HCT116 (cell line): ENCODE results near the gene RPL19. TPM values are rescaled to one million over a fixed set of nuclear protein-coding genes. Genes with fewer than 3 reads are reported as not detected.

ENCODE experiments used
- ATAC-seq: fragments of 200-7000 bp; cut with Tn5 transposase; 2 replicates; pipeline ENCODE4 v1.9.1; 2020; ENCODE audit warnings: mild to moderate bottlenecking, moderate library complexity
- BruUV-seq: library from RNA; stranded (reverse); fragments of 400-500 nt; replicated peaks from 2 replicates; lab custom pipeline; 2021; lab: Mats Ljungman, UMichigan
- CTCF ChIA-PET: fragments of 300-600 bp; sonication (Branson Sonifier 250); formaldehyde crosslinking; loops from one replicate; lab custom pipeline; 2021; ENCODE audit warnings: antibody characterized with exemption; lab: Charles Lee
- POLR2A ChIA-PET: fragments of 300-600, 350-600 bp; sonication (Branson Sonifier 250); formaldehyde crosslinking; loops from one replicate; lab custom pipeline; 2021; ENCODE audit warnings: antibody characterized with exemption; lab: Charles Lee
- RAD21 ChIA-PET, 2 experiments: fragments of 300-600 bp; sonication (Branson Sonifier 250); formaldehyde crosslinking; loops; one replicate each; lab custom pipeline; 2023; ENCODE audit warnings: low total read pairs in 2 of 2; ENCODE audit not compliant: uncharacterized antibody in 2 of 2, unreplicated experiment in 2 of 2, low non-redundant PET in 1 of 2; lab: Charles Lee
- DNase-seq: peaks from one replicate; pipeline ENCODE4 v3.0.0-alpha.2; 2010; ENCODE audit warnings: low read depth, low spot score
- H2AFZ ChIP-seq: fragments of 200-600 bp; shearing (Covaris generic), sonication (generic); 2 replicates; pipeline ENCODE4 v1.6.1; 2017; ENCODE audit warnings: low read depth, mixed run types, mixed read lengths, antibody characterized with exemption, low read length; ENCODE audit not compliant: poor library complexity, severe bottlenecking
- H3K27ac ChIP-seq: 2 replicates; pipeline ENCODE4 v1.5.1; 2012; ENCODE audit warnings: low read depth, low read length
- H3K27me3 ChIP-seq: fragments of 200-600 bp; sonication (generic); 2 replicates; pipeline ENCODE4 v1.6.1; 2016; ENCODE audit warnings: mixed run types, low read length, mixed read lengths; ENCODE audit not compliant: insufficient read depth
- H3K36me3 ChIP-seq, 2 experiments: fragments of 200-500 bp in 1 of 2; fragments of 200-600 bp in 1 of 2; sonication (Bioruptor generic) in 1 of 2; sonication (generic) in 1 of 2; 2 replicates each; pipeline versions ENCODE4 v1.5.1 to v1.6.1; 2014 to 2016; ENCODE audit warnings: low read length in 2 of 2, inconsistent platforms in 1 of 2, mixed read lengths in 1 of 2, mixed run types in 1 of 2; ENCODE audit not compliant: insufficient read depth in 2 of 2, control insufficient read depth in 1 of 2
- H3K4me1 ChIP-seq, 2 experiments: fragments of 200-600 bp in 1 of 2; sonication (generic) in 1 of 2; 2 replicates each; pipeline versions ENCODE4 v1.5.1 to v1.6.1; 2012 to 2017; ENCODE audit warnings: low read length in 2 of 2, inconsistent platforms in 1 of 2, mild to moderate bottlenecking in 1 of 2, mixed read lengths in 1 of 2, mixed run types in 1 of 2, moderate library complexity in 1 of 2; ENCODE audit not compliant: insufficient read depth in 2 of 2, control insufficient read depth in 1 of 2
- H3K4me2 ChIP-seq: fragments of 200-600 bp; sonication (generic); 2 replicates; pipeline ENCODE4 v1.6.1; 2017; ENCODE audit warnings: mixed run types, low read length, mixed read lengths
- H3K4me3 ChIP-seq, 2 experiments: fragments of 200-600 bp in 1 of 2; sonication (generic) in 1 of 2; replicated peaks in 1 of 2; 2 replicates each; pipeline ENCODE4 v1.5.1; 2011 to 2016; ENCODE audit warnings: low read length in 2 of 2, control low read depth in 1 of 2, low read depth in 1 of 2, mild to moderate bottlenecking in 1 of 2, mixed read lengths in 1 of 2, mixed run types in 1 of 2
- H3K79me2 ChIP-seq: fragments of 200-600 bp; sonication (generic); 2 replicates; pipeline ENCODE4 v1.6.1; 2017; ENCODE audit warnings: mild to moderate bottlenecking, mixed run types, low read length, moderate library complexity, mixed read lengths; ENCODE audit not compliant: insufficient read depth
- H3K9ac ChIP-seq: fragments of 200-600 bp; sonication (generic); 2 replicates; pipeline ENCODE4 v1.6.1; 2016; ENCODE audit warnings: low read length, mixed read lengths
- H3K9me2 ChIP-seq: fragments of 200-600 bp; sonication (generic), shearing (Covaris generic); 2 replicates; pipeline ENCODE4 v1.6.1; 2017; ENCODE audit warnings: mixed run types, mild to moderate bottlenecking, moderate library complexity; ENCODE audit not compliant: insufficient read depth
- H3K9me3 ChIP-seq, 2 experiments: fragments of 200-500 bp in 1 of 2; fragments of 200-600 bp in 1 of 2; sonication (Bioruptor generic) in 1 of 2; sonication (generic) in 1 of 2; 2 replicates each; pipeline ENCODE4 v1.6.1; 2014 to 2017; ENCODE audit warnings: low read length in 2 of 2, mixed read lengths in 2 of 2, inconsistent platforms in 1 of 2, low read depth in 1 of 2, mild to moderate bottlenecking in 1 of 2, mixed run types in 1 of 2, moderate library complexity in 1 of 2; ENCODE audit not compliant: control insufficient read depth in 1 of 2, insufficient read depth in 1 of 2
- H4K20me1 ChIP-seq: fragments of 200-600 bp; sonication (generic), shearing (Covaris generic); 2 replicates; pipeline ENCODE4 v1.6.1; 2017; ENCODE audit warnings: mixed run types, mild to moderate bottlenecking, moderate library complexity; ENCODE audit not compliant: insufficient read depth
- CBX3 ChIP-seq: IDR thresholded peaks from 2 replicates; pipeline ENCODE4 v1.6.1; 2012; ENCODE audit warnings: low read depth
- EZH2 ChIP-seq: fragments of 200-600 bp; sonication (generic); IDR thresholded peaks from 2 replicates; pipeline ENCODE4 v1.6.1; 2017; ENCODE audit warnings: antibody characterized with exemption, mixed run types
- EZH2phosphoT487 ChIP-seq: fragments of 200-600 bp; IDR thresholded peaks from 2 replicates; pipeline ENCODE4 v1.6.1; 2018; ENCODE audit warnings: antibody characterized with exemption, borderline replicate concordance
- FOSL1 ChIP-seq: IDR thresholded peaks from 2 replicates; pipeline ENCODE4 v1.6.1; 2012; ENCODE audit warnings: low read depth
- RAD21 ChIP-seq: IDR thresholded peaks from 2 replicates; pipeline ENCODE4 v1.6.1; 2012; ENCODE audit warnings: low read depth, mild to moderate bottlenecking
- SRF ChIP-seq: IDR thresholded peaks from 2 replicates; pipeline ENCODE4 v1.6.1; 2012; ENCODE audit warnings: low read depth
- YY1 ChIP-seq: IDR thresholded peaks from 2 replicates; pipeline ENCODE4 v1.6.1; 2011; ENCODE audit warnings: low read length, low read depth, moderate library complexity, mild to moderate bottlenecking; ENCODE audit not compliant: insufficient replicate concordance; ENCODE audit errors: extremely low read depth
- ZFX ChIP-seq: fragments of 450-650 bp; IDR thresholded peaks from 2 replicates; pipeline ENCODE4 v1.6.1; 2017
- intact Hi-C: fragments of 100-400 bp; cut with micrococcal nuclease; formaldehyde crosslinking; loops from 2 replicates; pipeline ENCODE4 v1.10.0; 2022
- total RNA-seq: library from RNA; stranded (reverse); gene quantifications from one replicate; pipeline ENCODE4 v1.2.1, GENCODE V29; 2021; ENCODE audit not compliant: unreplicated experiment
- TF ChIP-seq, protein P1 (sequence below), 3 experiments: fragments of 200-600 bp in 1 of 3; sonication (generic) in 1 of 3; IDR thresholded peaks in 2 of 3; conservative IDR thresholded peaks in 1 of 3; 2 replicates each; pipeline ENCODE4 v1.5.1; 2012 to 2017; ENCODE audit warnings: low read depth in 2 of 3, low read length in 2 of 3, antibody characterized with exemption in 1 of 3, borderline replicate concordance in 1 of 3, control low read depth in 1 of 3, mild to moderate bottlenecking in 1 of 3, mixed read lengths in 1 of 3, mixed run types in 1 of 3, moderate library complexity in 1 of 3; ENCODE audit not compliant: insufficient read depth in 1 of 3
- TF ChIP-seq, protein P2 (sequence below): IDR thresholded peaks from 2 replicates; pipeline ENCODE4 v1.6.1; 2012

The RPL19 gene
- total RNA-seq, 1 experiment from 2014 or later: 2,276 TPM

DNA sequence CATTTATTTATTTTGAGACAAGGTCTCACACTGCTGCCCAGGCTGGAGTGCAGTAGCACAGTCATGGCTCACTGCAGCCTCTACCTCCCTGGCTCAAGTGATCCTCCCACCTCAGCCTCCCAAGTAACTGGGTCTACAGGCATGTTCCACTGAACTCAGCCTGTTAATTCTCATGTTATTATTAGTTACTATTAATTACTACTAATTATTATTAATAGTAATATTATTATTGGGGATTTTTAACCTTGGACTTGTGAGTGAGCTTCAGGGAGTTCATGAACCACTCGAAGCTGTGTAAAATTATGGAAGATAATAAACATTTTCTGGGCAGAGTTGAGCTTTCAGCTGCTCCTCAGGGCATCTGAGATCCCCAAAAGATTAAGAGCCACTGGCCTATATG lies 30.3 kb downstream of the RPL19 start:
- RAD21 ChIA-PET: interaction anchor here in 1 of 2 experiments (2.1 kb wide), 1 partner anchor 24 kb away, joined by 5 read pairs; no protein-coding TSS in a partner anchor

More for the DNA sequence above, 30.3 kb downstream of the RPL19 start:
- no peak overlapping the region for H3K4me2 ChIP-seq
- no peaks in the 10 kb centered on the region for H3K27me3 ChIP-seq
- no peaks in the 10 kb centered on the region for H3K9me3 ChIP-seq
- no peak overlapping the region for H2AFZ ChIP-seq
- no peak overlapping the region for H3K27ac ChIP-seq
- no peak overlapping the region for H3K9ac ChIP-seq
- no peaks in the 10 kb centered on the region for H4K20me1 ChIP-seq
- BruUV-seq: no TSS peak
- no peaks in the 10 kb centered on the region for H3K9me2 ChIP-seq
- TF ChIP-seq, protein P1, sequence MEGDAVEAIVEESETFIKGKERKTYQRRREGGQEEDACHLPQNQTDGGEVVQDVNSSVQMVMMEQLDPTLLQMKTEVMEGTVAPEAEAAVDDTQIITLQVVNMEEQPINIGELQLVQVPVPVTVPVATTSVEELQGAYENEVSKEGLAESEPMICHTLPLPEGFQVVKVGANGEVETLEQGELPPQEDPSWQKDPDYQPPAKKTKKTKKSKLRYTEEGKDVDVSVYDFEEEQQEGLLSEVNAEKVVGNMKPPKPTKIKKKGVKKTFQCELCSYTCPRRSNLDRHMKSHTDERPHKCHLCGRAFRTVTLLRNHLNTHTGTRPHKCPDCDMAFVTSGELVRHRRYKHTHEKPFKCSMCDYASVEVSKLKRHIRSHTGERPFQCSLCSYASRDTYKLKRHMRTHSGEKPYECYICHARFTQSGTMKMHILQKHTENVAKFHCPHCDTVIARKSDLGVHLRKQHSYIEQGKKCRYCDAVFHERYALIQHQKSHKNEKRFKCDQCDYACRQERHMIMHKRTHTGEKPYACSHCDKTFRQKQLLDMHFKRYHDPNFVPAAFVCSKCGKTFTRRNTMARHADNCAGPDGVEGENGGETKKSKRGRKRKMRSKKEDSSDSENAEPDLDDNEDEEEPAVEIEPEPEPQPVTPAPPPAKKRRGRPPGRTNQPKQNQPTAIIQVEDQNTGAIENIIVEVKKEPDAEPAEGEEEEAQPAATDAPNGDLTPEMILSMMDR (IDR thresholded peaks at IDR 0.05 in 2 of 3, conservative IDR thresholded peaks at IDR 0.05 in 1 of 3; ENCODE audit: borderline replicate concordance in 1 of 3, insufficient read depth in 1 of 3, low read depth in 2 of 3, low read length in 2 of 3): no peak
- TF ChIP-seq YY1 (no peak), EZH2 (no peak), SRF (no peak), CBX3 (no peak), RAD21 (no peak), ZFX (no peak), EZH2phosphoT487 (no peak), FOSL1 (no peak)
- TF ChIP-seq, protein P2, sequence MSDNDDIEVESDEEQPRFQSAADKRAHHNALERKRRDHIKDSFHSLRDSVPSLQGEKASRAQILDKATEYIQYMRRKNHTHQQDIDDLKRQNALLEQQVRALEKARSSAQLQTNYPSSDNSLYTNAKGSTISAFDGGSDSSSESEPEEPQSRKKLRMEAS: no peak
- POLR2A ChIA-PET: no interaction called here
- CTCF ChIA-PET: interaction anchor here (1.7 to 3.1 kb wide), 3 partner anchors 19 to 31 kb away, joined by 5 to 40 read pairs (median 6); partner anchors contain the start of gene RPL19
- no peaks in the 10 kb centered on the region for H3K79me2 ChIP-seq
- H3K4me1 ChIP-seq: peaks cover 0 to 23% of the 10 kb centered on the region in 2 experiments; a peak in 3 of 4 replicates
- ATAC-seq (no peak), DNase-seq (no peak)
- H3K4me3 ChIP-seq: no peak overlapping the region
- intact Hi-C loops: no loop called here
- H3K36me3 ChIP-seq: no peaks in the 10 kb centered on the region
